ENCODE data around the gene ADGRF4.
A peak's percentile ranks its signal among the peaks of the same experiment; 100 is the strongest.

The ADGRF4 gene

GRCh38 chr6:47715782-47716181 lies 17.4 kb downstream of the ADGRF4 start:
- no peaks in the 10 kb centered on the region for H3K9me3 ChIP-seq (ENCODE audit: low read depth, low read length)
- no peak overlapping the region for H3K27ac ChIP-seq
- H3K36me3 ChIP-seq (ENCODE audit: insufficient read depth, low read length): no peaks in the 10 kb centered on the region
- H3K4me3 ChIP-seq: no peak overlapping the region
- no peak overlapping the region for H3K9ac ChIP-seq (ENCODE audit: insufficient read length)
- no peak for TF ChIP-seq POLR2AphosphoS5 (IDR thresholded peaks at IDR 0.05; ENCODE audit: borderline replicate concordance, low read depth, low read length)
- no peak for TF ChIP-seq FOXP2 (optimal IDR thresholded peaks at IDR 0.05; ENCODE audit: control extremely low read depth, extremely low read length, insufficient read depth)
- no peak for TF ChIP-seq EZH2 (IDR thresholded peaks at IDR 0.05)
- DNase-seq (ENCODE audit: low read depth, low spot score): no peak

GRCh38 chr6:47716207-47716606 lies 17.8 kb downstream of the ADGRF4 start:
- H3K27ac ChIP-seq: no peak overlapping the region
- H3K36me3 ChIP-seq (ENCODE audit: insufficient read depth, low read length): no peaks in the 10 kb centered on the region
- H3K4me3 ChIP-seq: no peak overlapping the region
- TF ChIP-seq FOXP2 (optimal IDR thresholded peaks at IDR 0.05; ENCODE audit: control extremely low read depth, extremely low read length, insufficient read depth) (no peak), EZH2 (IDR thresholded peaks at IDR 0.05) (no peak), POLR2AphosphoS5 (IDR thresholded peaks at IDR 0.05; ENCODE audit: borderline replicate concordance, low read depth, low read length) (no peak)
- DNase-seq (ENCODE audit: low read depth, low spot score): no peak
- no peak overlapping the region for H3K9ac ChIP-seq (ENCODE audit: insufficient read length)
- H3K9me3 ChIP-seq (ENCODE audit: low read depth, low read length): no peaks in the 10 kb centered on the region

- Histone ChIP-seq H3K9ac (ENCODE audit: insufficient read length) (no peak overlapping the region), H3K27ac (no peak overlapping the region), H3K9me3 (ENCODE audit: low read depth, low read length) (no peaks in the 10 kb centered on the region), H3K36me3 (ENCODE audit: insufficient read depth, low read length) (no peaks in the 10 kb centered on the region), H3K4me3 (no peak overlapping the region)
- DNase-seq (ENCODE audit: low read depth, low spot score): no peak
- TF ChIP-seq FOXP2 (optimal IDR thresholded peaks at IDR 0.05; ENCODE audit: control extremely low read depth, extremely low read length, insufficient read depth) (no peak), EZH2 (IDR thresholded peaks at IDR 0.05) (no peak), POLR2AphosphoS5 (IDR thresholded peaks at IDR 0.05; ENCODE audit: borderline replicate concordance, low read depth, low read length) (no peak)
These were observed 20.2 kb downstream of the ADGRF4 start for GRCh38 chr6:47718571-47718970.

GRCh38 chr6:47721189-47721588 lies 22.8 kb downstream of the ADGRF4 start:
- H3K27ac ChIP-seq: no peak overlapping the region
- H3K9ac ChIP-seq (ENCODE audit: insufficient read length): no peak overlapping the region
- DNase-seq (ENCODE audit: low read depth, low spot score): no peak
- H3K9me3 ChIP-seq (ENCODE audit: low read depth, low read length): no peaks in the 10 kb centered on the region
- no peaks in the 10 kb centered on the region for H3K36me3 ChIP-seq (ENCODE audit: insufficient read depth, low read length)
- H3K4me3 ChIP-seq: no peak overlapping the region
- no peak for TF ChIP-seq FOXP2 (optimal IDR thresholded peaks at IDR 0.05; ENCODE audit: control extremely low read depth, extremely low read length, insufficient read depth)
- no peak for TF ChIP-seq POLR2AphosphoS5 (IDR thresholded peaks at IDR 0.05; ENCODE audit: borderline replicate concordance, low read depth, low read length)
- no peak for TF ChIP-seq EZH2 (IDR thresholded peaks at IDR 0.05)

- Histone ChIP-seq H3K36me3 (ENCODE audit: insufficient read depth, low read length) (no peaks in the 10 kb centered on the region), H3K9me3 (ENCODE audit: low read depth, low read length) (0 out of 2 replicates have a peak, but pooled peaks cover 1% of the 10 kb centered on the region), H3K9ac (ENCODE audit: insufficient read length) (no peak overlapping the region), H3K4me3 (peak overlapping the region; percentile 14; the same call in 1 of the 2 replicates), H3K27ac (no peak overlapping the region)
- TF ChIP-seq EZH2 (IDR thresholded peaks at IDR 0.05): no peak
- no peak for TF ChIP-seq FOXP2 (optimal IDR thresholded peaks at IDR 0.05; ENCODE audit: control extremely low read depth, extremely low read length, insufficient read depth)
- no peak; the same call in 1 of the 2 replicates for TF ChIP-seq POLR2AphosphoS5 (IDR thresholded peaks at IDR 0.05; ENCODE audit: borderline replicate concordance, low read depth, low read length)
- DNase-seq (ENCODE audit: low read depth, low spot score): peak; percentile 37
These were observed 23.8 kb downstream of the ADGRF4 start for GRCh38 chr6:47722194-47722593.

GRCh38 chr6:47724300-47724699 lies 25.9 kb downstream of the ADGRF4 start:
- H3K9ac ChIP-seq (ENCODE audit: insufficient read length): no peak overlapping the region
- no peak for DNase-seq (ENCODE audit: low read depth, low spot score)
- no peak overlapping the region for H3K27ac ChIP-seq

GRCh38 chr6:47727391-47727790 lies 29.0 kb downstream of the ADGRF4 start:
- no peak overlapping the region for H3K27ac ChIP-seq
- H3K9ac ChIP-seq (ENCODE audit: insufficient read length): no peak overlapping the region
- 0 out of 2 replicates have a peak, but pooled peaks cover 4% of the 10 kb centered on the region for H3K9me3 ChIP-seq (ENCODE audit: low read depth, low read length)
- no peaks in the 10 kb centered on the region for H3K36me3 ChIP-seq (ENCODE audit: insufficient read depth, low read length)
- DNase-seq (ENCODE audit: low read depth, low spot score): no peak
- no peak overlapping the region for H3K4me3 ChIP-seq
- TF ChIP-seq EZH2 (IDR thresholded peaks at IDR 0.05) (no peak), POLR2AphosphoS5 (IDR thresholded peaks at IDR 0.05; ENCODE audit: borderline replicate concordance, low read depth, low read length) (no peak), FOXP2 (optimal IDR thresholded peaks at IDR 0.05; ENCODE audit: control extremely low read depth, extremely low read length, insufficient read depth) (no peak)

More at GRCh38 chr6:47724300-47724699, 25.9 kb downstream of the ADGRF4 start:
- Histone ChIP-seq H3K36me3 (ENCODE audit: insufficient read depth, low read length) (no peaks in the 10 kb centered on the region), H3K4me3 (no peak overlapping the region), H3K9me3 (ENCODE audit: low read depth, low read length) (0 out of 2 replicates have a peak, but pooled peaks cover 4% of the 10 kb centered on the region)
- TF ChIP-seq EZH2 (IDR thresholded peaks at IDR 0.05): no peak
- no peak for TF ChIP-seq POLR2AphosphoS5 (IDR thresholded peaks at IDR 0.05; ENCODE audit: borderline replicate concordance, low read depth, low read length)
- no peak for TF ChIP-seq FOXP2 (optimal IDR thresholded peaks at IDR 0.05; ENCODE audit: control extremely low read depth, extremely low read length, insufficient read depth)

GRCh38 chr6:47729019-47729418 lies 30.6 kb downstream of the ADGRF4 start:
- no peak overlapping the region for H3K4me3 ChIP-seq
- H3K36me3 ChIP-seq (ENCODE audit: insufficient read depth, low read length): no peaks in the 10 kb centered on the region
- no peak overlapping the region for H3K9ac ChIP-seq (ENCODE audit: insufficient read length)
- H3K27ac ChIP-seq: no peak overlapping the region
- no peak for DNase-seq (ENCODE audit: low read depth, low spot score)
- H3K9me3 ChIP-seq (ENCODE audit: low read depth, low read length): 0 out of 2 replicates have a peak, but pooled peaks cover 4% of the 10 kb centered on the region
- no peak for TF ChIP-seq FOXP2 (optimal IDR thresholded peaks at IDR 0.05; ENCODE audit: control extremely low read depth, extremely low read length, insufficient read depth)
- no peak for TF ChIP-seq EZH2 (IDR thresholded peaks at IDR 0.05)
- TF ChIP-seq POLR2AphosphoS5 (IDR thresholded peaks at IDR 0.05; ENCODE audit: borderline replicate concordance, low read depth, low read length): no peak

- Histone ChIP-seq H3K4me3 (no peak overlapping the region), H3K36me3 (ENCODE audit: insufficient read depth, low read length) (no peaks in the 10 kb centered on the region), H3K9me3 (ENCODE audit: low read depth, low read length) (0 out of 2 replicates have a peak, but pooled peaks cover 4% of the 10 kb centered on the region), H3K9ac (ENCODE audit: insufficient read length) (no peak overlapping the region), H3K27ac (no peak overlapping the region)
- DNase-seq (ENCODE audit: low read depth, low spot score): no peak
- no peak for TF ChIP-seq POLR2AphosphoS5 (IDR thresholded peaks at IDR 0.05; ENCODE audit: borderline replicate concordance, low read depth, low read length)
- no peak for TF ChIP-seq FOXP2 (optimal IDR thresholded peaks at IDR 0.05; ENCODE audit: control extremely low read depth, extremely low read length, insufficient read depth)
- TF ChIP-seq EZH2 (IDR thresholded peaks at IDR 0.05): no peak
These were observed 31.1 kb downstream of the ADGRF4 start for GRCh38 chr6:47729457-47729856.
